COLO829 (cell line): ENCODE data around the gene RBM15B.

Experiments used
- DNase-seq: peaks from one replicate; pipeline ENCODE4 v3.0.0; 2012; ENCODE audit warnings: low spot score

RBM15B gene

GRCh38 chr3:51445544-51446280 lies 54.6 kb downstream of the RBM15B start:
- DNase-seq = no peak
